ENCODE measurements around the gene TMEM171. TPM values are rescaled to one million over a fixed set of nuclear protein-coding genes. Genes with fewer than 3 reads are reported as not detected.

Gene TMEM171
- total and polyA plus RNA-seq, 2 donors: 0.23 TPM; not detected in 1

DNA sequence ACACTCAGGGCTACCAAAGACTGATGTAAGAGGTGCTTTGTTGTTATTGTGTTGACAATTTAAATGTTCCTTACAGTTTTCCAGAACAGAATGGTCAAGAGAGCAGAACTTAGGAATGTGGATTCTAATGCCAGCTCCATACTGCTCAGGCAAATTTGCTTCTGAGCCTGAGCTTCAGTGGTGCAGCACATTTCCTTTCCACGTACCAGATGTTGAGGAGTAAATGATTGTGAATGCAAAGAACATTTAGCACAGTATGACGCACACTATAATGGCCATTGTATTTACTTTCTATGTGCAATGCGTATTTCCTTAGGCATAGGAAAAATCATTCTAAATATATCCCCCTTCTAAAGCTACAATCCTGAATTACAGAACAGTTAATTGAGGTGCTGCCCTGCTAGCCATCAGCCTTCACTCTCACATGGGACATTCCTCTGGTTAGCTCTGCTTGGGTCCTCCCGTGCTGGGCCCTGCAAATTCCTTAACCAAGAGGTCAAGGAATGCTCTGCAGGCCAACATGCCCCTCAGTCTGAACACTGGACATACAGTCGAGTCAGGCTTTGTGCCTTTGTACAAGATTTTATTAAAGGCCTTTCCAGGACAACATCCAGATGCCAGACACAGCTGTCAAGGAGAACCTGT, 31.5 kb downstream of the TMEM171 start:
- 66% methylated on average over 5 of the region's 5 CpGs for WGBS
- Histone ChIP-seq H3K36me3 (ENCODE audit: insufficient read depth) (no peaks in the 10 kb centered on the region), H3K4me3 (ENCODE audit: low read depth, low read length) (no peak overlapping the region), H3K27ac (ENCODE audit: low read depth) (no peak overlapping the region), H3K4me1 (ENCODE audit: insufficient read depth) (no peaks in the 10 kb centered on the region)
- DNase-seq (ENCODE audit: extremely low spot score): no peak

DNA sequence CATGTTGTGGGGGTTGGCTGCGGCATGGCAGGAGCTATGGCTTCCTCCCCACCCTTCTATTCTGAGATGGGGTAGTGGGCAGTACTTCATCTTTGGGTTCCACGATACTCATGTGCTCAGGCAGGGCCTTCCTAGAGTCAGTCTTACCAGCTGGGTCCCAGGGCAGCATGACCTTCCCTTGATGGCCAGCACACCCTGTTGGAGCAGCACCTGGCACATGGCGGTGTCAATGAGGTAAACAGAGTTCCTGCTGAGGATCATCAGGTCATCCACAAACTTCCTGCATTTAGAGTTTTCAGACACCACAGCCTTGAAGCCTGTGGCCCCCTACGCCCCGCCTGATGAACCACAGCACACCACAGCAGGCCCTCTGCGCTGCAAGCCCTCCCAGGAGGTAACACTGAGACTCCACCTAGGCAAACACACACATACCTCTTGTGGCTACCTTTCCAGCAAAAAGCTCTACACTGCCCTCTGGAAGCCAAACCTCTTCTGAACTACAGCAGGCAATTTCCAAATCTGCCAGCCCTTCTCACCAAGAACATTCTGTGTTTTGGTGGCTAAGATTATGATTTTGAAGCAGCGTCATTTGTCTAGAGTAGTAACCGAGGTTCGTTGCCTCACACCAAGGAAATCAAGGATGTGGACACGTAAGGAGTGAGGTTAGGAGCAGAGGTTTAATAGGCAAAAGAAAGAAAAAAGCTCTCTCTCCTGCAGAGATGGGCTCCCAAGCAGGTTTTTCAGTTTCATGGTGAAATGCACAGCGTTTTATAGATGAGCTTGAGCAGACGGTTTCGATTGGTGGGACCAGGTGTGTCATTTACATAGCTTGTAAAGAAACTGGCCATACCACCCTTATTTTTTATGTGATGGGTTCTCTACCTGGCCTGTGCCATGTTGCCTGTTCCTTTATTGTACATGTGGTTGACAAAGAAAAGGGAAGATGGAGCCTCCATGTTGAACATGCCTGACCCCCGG, 32.3 kb downstream of the TMEM171 start:
- 87% methylated on average over 14 of the region's 14 CpGs for WGBS
- Histone ChIP-seq H3K4me1 (ENCODE audit: insufficient read depth) (no peaks in the 10 kb centered on the region), H3K36me3 (ENCODE audit: insufficient read depth) (no peaks in the 10 kb centered on the region), H3K27ac (ENCODE audit: low read depth) (no peak overlapping the region), H3K4me3 (ENCODE audit: low read depth, low read length) (no peak overlapping the region)
- DNase-seq (ENCODE audit: extremely low spot score): no peak

DNA sequence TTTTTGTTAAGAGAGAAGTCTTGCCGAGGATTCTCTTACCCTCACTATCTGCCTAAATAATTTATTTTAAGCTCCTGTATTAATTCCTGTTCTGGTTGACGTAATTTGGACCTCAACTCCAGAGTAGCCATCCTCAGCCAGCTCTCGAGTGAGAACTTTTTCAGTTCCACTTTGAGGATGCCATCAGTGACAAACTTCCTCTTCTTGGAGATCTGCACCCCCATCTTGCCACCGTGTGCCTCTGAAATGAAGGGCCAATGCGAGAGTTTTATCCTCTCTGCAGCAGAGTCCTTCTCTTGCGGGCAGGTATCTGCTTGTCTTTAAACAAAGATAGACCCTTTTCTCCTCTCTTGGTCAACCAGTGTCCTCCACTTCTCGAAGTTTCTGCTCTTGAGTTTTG, 33.1 kb downstream of the TMEM171 start:
- no peak overlapping the region for H3K4me3 ChIP-seq (ENCODE audit: low read depth, low read length)
- no peak for DNase-seq (ENCODE audit: extremely low spot score)
- H3K4me1 ChIP-seq (ENCODE audit: insufficient read depth): no peaks in the 10 kb centered on the region
- no peak overlapping the region for H3K27ac ChIP-seq (ENCODE audit: low read depth)
- WGBS: 64% methylated on average over 7 of the region's 7 CpGs
- no peaks in the 10 kb centered on the region for H3K36me3 ChIP-seq (ENCODE audit: insufficient read depth)

DNA sequence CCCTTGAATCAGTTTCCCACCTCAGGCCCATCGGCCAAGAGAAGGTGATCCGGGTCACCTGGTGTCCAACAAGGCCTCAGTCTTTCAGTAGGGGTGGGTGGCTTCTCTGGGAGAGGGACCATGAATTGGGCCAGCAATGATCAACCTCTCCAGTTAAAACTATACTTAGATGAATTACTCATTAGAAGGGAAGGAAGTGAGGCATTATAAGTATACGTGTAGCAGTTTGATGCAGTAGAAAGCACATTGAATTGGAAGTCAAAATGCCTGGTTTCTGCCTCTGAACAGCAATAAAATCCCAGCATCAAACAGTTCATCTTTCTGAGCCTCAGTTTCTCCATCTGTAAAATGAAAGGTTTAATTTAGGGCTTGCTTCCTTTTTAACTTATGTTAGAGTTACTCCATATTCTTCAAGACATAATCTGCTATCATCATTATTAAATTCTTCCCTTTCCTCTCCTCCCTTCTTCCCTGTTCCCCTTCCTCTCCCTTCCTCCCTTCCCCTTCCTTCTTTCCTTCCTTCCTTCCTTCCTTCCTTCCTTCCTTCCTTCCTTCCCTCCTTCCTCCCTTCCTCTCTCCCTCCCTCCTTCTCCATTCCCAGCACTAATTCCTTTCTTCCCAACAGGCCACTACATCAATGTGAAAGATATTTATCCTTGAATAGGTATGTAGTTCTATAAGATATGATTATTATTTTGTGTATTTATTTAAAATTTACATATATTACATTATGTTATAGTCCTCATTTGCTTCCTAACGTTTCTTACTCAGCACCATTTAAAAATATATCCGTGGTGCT, 34.0 kb downstream of the TMEM171 start:
- no peak for DNase-seq (ENCODE audit: extremely low spot score)
- H3K4me3 ChIP-seq (ENCODE audit: low read depth, low read length): no peak overlapping the region
- H3K27ac ChIP-seq (ENCODE audit: low read depth): no peak overlapping the region
- H3K36me3 ChIP-seq (ENCODE audit: insufficient read depth): no peaks in the 10 kb centered on the region
- H3K4me1 ChIP-seq (ENCODE audit: insufficient read depth): no peaks in the 10 kb centered on the region
- WGBS: 87% methylated on average over 5 of the region's 5 CpGs

DNA sequence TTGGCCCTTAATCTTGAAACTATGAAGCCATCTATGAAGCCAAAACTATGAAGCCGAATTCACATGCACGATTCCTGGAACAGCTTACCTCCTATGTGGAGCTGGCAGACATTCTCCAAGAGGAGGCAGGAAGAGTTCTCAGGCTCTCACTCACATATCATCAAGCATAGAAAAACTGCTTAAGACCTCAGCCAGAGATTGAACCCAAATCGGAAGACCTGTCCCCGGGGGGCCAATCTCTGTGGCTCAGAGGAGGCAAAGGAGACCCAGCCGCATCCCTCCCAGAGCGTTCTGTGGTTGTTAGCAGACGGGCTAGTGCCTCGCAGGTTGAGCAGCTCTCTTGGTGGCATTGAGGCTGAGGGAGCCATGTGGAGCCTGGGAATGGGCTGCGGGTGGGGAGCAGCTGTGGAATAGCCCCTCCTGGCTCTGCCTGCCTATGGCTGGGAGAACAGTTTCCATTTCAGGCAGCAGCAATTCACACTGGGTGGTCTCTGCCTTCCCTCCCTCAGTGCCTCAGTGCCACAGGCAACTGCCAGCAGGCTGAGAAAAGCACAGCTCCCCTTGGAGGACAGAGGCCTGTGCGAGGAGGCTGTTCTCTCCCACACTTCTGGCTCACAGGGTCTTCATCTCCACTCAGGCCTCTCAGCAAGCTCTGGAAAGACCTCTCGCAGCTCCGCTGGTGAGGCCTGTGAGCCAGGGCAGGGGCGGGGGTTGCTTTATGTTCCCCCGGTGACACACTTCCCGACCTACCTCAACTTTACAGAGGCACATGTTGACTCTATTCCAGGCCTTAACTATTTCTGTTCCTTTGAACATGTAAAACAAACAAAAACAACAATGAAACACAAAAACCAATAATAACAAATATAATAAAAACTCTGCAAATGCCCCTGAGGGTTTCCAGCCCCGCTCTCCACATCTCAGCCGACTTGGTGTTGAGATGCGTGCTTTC, 35.2 kb downstream of the TMEM171 start:
- DNase-seq (ENCODE audit: extremely low spot score): no peak
- Histone ChIP-seq H3K4me1 (ENCODE audit: insufficient read depth) (no peaks in the 10 kb centered on the region), H3K27ac (ENCODE audit: low read depth) (no peak overlapping the region), H3K4me3 (ENCODE audit: low read depth, low read length) (no peak overlapping the region), H3K36me3 (ENCODE audit: insufficient read depth) (no peaks in the 10 kb centered on the region)
- WGBS: 74% methylated on average over 18 of the region's 18 CpGs

DNA sequence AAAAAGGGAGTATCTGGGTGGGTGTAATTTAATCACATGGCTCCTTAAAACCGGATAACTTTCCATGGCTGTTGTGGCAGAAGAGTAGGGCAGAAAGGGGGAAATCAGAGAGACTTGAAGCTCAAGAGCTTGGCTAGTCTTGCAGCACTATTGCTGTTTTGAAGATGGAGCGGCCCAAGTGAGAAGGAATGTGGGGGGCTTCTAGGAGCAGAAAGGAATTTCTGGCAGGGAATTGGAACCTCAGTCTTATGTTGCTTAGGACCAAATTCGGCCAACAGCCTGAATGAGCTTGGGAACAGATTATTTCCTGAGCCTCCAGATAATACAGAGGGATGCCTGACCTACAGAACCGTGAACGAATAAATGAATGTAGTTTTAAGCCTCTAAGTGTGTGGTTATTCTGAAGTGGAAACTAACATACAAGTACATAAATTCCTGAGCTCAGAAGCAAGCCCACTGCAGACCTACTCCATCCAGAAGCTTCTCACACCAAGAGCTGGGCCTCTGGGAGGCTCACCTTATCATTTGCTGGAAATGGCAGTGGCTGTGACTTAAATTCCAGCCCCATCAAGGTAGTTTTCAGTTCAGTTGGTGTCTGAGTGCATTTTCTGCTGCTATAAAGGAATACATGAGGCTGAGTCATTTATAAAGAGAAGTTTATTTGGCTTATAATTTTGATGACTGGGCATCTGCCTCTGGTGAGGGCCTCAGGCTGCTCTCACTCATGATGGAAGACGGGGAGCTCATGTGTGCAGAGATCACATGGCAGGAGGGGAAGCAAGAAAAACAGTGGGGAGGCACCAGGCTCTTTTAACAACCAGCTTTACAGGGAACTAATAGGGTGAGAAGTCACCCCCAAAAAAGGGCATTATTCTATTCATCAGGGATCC, 37.3 kb downstream of the TMEM171 start:
- Histone ChIP-seq H3K4me3 (ENCODE audit: low read depth, low read length) (no peak overlapping the region), H3K36me3 (ENCODE audit: insufficient read depth) (no peaks in the 10 kb centered on the region), H3K27ac (ENCODE audit: low read depth) (no peak overlapping the region), H3K4me1 (ENCODE audit: insufficient read depth) (no peaks in the 10 kb centered on the region)
- 85% methylated on average over 6 of the region's 6 CpGs for WGBS
- no peak for DNase-seq (ENCODE audit: extremely low spot score)

DNA sequence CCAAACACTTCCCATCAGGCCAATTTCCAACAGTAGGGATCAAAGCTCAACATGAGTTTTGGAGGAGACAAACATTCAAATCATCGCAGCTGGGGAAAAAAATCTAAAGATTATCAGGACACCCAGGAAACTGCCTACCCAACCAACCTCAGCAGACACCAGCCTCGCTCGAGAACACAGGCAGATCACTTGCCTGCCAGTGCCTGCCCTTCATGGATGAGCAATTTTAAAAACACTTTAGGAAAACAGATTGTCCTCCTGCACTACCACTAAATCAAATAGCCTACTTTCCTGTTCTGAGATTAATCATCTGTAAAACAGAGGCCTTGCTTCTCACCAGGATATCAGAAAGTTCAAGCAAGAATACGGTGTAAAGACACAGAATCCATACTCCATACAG, 37.9 kb downstream of the TMEM171 start:
- Histone ChIP-seq H3K4me1 (ENCODE audit: insufficient read depth) (no peaks in the 10 kb centered on the region), H3K27ac (ENCODE audit: low read depth) (no peak overlapping the region), H3K4me3 (ENCODE audit: low read depth, low read length) (no peak overlapping the region), H3K36me3 (ENCODE audit: insufficient read depth) (no peaks in the 10 kb centered on the region)
- 91% methylated on average over 4 of the region's 4 CpGs for WGBS
- no peak for DNase-seq (ENCODE audit: extremely low spot score)

DNA sequence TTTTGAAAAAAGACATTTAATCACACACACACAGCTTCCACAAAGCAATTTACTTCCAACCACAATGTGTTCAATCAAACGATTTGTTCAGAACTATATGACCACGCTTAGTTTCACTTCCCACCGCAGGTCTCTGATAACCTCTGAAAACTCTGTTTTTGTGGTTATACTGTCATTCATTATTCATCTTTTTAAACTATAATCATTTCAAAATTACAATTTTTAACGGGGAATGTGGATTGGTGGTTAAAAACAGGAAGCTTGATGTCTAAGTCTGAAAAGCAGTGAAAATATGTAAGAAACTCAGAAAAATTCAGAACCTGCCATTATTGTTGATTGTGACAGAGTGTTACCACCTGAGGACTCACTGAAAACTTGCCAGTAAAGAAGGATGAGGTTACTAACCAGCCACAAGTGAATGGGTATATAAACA, 39.9 kb downstream of the TMEM171 start:
- DNase-seq (ENCODE audit: extremely low spot score): no peak
- WGBS: 79% methylated on average over 4 of the region's 4 CpGs
- H3K4me3 ChIP-seq (ENCODE audit: low read depth, low read length): no peak overlapping the region

DNA sequence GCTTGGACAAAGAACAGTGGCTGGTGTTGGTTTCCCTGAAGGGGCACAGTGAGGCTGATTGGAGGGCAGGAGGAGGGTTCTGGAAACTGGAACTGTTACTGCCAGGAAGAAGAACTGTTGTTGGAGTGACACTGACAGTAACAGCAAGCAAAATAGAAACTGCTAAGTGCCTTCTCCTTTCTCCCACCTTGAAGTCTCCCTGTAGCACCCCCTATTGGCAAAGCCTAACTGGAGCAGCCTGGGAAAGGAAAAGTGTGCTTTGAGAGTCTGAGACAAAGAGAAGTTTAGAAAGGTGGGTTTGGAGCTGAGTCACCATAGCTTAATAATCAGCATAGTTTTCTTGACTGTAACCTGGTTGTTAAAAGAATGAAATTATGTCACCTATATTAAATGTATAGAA, 50.1 kb downstream of the TMEM171 start:
- no peak overlapping the region for H3K27ac ChIP-seq (ENCODE audit: low read depth)
- H3K36me3 ChIP-seq (ENCODE audit: insufficient read depth): no peaks in the 10 kb centered on the region

More for the DNA sequence above, 39.9 kb downstream of the TMEM171 start:
- Histone ChIP-seq H3K27ac (ENCODE audit: low read depth) (no peak overlapping the region), H3K36me3 (ENCODE audit: insufficient read depth) (no peaks in the 10 kb centered on the region), H3K4me1 (ENCODE audit: insufficient read depth) (no peaks in the 10 kb centered on the region)

DNA sequence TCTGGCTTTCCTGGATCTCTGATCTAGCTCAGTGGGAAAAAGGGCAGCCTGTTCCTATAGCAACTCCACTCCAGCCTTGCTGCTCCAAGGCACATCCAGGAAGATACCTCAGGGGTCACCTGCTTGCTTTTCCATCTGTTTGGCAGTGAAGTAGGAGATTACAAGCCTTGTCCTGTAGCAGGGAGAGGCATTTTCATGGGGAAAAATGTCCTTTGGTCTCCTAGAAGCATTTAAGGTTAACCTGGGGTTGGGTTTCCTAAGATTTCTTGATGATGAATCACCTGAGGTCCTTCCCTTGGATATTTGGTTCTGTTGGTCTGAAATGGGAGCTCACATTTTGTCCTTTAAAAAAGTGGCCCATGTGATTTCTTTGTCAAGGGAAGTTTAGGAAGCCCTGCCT, 51.1 kb downstream of the TMEM171 start:
- no peak overlapping the region for H3K27ac ChIP-seq (ENCODE audit: low read depth)
- H3K4me1 ChIP-seq (ENCODE audit: insufficient read depth): no peaks in the 10 kb centered on the region
- no peak for DNase-seq (ENCODE audit: extremely low spot score)
- no peak overlapping the region for H3K4me3 ChIP-seq (ENCODE audit: low read depth, low read length)
- no peaks in the 10 kb centered on the region for H3K36me3 ChIP-seq (ENCODE audit: insufficient read depth)

More for the DNA sequence above, 50.1 kb downstream of the TMEM171 start:
- DNase-seq (ENCODE audit: extremely low spot score): no peak
- Histone ChIP-seq H3K4me3 (ENCODE audit: low read depth, low read length) (no peak overlapping the region), H3K4me1 (ENCODE audit: insufficient read depth) (no peaks in the 10 kb centered on the region)

DNA sequence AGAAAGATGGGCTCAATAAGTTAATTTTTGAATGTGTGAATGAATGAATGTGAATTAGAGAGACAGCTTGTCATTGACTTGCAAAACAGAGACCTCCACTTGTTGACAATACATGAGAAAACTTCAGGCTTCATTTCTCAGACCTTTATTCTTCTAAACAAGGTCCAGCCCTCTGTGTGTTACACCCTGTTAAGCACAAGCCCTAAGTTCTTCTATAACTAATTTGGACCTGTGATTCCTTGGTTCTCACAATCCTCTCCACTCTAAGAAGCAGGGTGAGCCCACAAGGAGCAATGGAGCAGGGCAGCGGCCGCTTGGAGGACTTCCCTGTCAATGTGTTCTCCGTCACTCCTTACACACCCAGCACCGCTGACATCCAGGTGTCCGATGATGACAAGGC, 52.6 kb downstream of the TMEM171 start, which contains the start of gene TMEM174:
Gene TMEM174 (plus strand): TSS at position 243 of the 400 bp plus-strand sequence. CDS start 51 bp downstream, at position 294.
- Histone ChIP-seq H3K27ac (ENCODE audit: low read depth) (no peak within 1 kb of the TSS), H3K36me3 (ENCODE audit: insufficient read depth) (no peaks in the 10 kb centered on the region), H3K4me3 (ENCODE audit: low read depth, low read length) (no peak within 1 kb of the TSS), H3K4me1 (ENCODE audit: insufficient read depth) (no peaks in the 10 kb centered on the region)
- DNase-seq (ENCODE audit: extremely low spot score): no peak
- WGBS: 93% methylated on average over 5 of the region's 5 CpGs

Data from urinary bladder (tissue), 4 donors.